ENCODE results near the gene SDF2L1.

The SDF2L1 gene

GRCh38 chr22:21602579-21602978 is 39.5 kb upstream of the SDF2L1 start (continued):
- TF ChIP-seq, protein P1, sequence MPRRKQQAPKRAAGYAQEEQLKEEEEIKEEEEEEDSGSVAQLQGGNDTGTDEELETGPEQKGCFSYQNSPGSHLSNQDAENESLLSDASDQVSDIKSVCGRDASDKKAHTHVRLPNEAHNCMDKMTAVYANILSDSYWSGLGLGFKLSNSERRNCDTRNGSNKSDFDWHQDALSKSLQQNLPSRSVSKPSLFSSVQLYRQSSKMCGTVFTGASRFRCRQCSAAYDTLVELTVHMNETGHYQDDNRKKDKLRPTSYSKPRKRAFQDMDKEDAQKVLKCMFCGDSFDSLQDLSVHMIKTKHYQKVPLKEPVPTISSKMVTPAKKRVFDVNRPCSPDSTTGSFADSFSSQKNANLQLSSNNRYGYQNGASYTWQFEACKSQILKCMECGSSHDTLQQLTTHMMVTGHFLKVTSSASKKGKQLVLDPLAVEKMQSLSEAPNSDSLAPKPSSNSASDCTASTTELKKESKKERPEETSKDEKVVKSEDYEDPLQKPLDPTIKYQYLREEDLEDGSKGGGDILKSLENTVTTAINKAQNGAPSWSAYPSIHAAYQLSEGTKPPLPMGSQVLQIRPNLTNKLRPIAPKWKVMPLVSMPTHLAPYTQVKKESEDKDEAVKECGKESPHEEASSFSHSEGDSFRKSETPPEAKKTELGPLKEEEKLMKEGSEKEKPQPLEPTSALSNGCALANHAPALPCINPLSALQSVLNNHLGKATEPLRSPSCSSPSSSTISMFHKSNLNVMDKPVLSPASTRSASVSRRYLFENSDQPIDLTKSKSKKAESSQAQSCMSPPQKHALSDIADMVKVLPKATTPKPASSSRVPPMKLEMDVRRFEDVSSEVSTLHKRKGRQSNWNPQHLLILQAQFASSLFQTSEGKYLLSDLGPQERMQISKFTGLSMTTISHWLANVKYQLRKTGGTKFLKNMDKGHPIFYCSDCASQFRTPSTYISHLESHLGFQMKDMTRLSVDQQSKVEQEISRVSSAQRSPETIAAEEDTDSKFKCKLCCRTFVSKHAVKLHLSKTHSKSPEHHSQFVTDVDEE (CRISPR knock-in tag; IDR thresholded peaks at IDR 0.05): no peak
- TF ChIP-seq ISL1 (CRISPR knock-in tag; IDR thresholded peaks at IDR 0.05) (no peak), ZFP3 (CRISPR knock-in tag; IDR thresholded peaks at IDR 0.05) (no peak), TOX (CRISPR knock-in tag; IDR thresholded peaks at IDR 0.05; ENCODE audit: borderline replicate concordance) (no peak), PPARA (CRISPR knock-in tag; IDR thresholded peaks at IDR 0.05; ENCODE audit: borderline replicate concordance) (no peak)
- TF ChIP-seq, protein P2, sequence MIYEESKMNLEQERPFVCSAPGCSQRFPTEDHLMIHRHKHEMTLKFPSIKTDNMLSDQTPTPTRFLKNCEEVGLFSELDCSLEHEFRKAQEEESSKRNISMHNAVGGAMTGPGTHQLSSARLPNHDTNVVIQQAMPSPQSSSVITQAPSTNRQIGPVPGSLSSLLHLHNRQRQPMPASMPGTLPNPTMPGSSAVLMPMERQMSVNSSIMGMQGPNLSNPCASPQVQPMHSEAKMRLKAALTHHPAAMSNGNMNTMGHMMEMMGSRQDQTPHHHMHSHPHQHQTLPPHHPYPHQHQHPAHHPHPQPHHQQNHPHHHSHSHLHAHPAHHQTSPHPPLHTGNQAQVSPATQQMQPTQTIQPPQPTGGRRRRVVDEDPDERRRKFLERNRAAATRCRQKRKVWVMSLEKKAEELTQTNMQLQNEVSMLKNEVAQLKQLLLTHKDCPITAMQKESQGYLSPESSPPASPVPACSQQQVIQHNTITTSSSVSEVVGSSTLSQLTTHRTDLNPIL (CRISPR knock-in tag; IDR thresholded peaks at IDR 0.05; ENCODE audit: low read depth): no peak

DNA sequence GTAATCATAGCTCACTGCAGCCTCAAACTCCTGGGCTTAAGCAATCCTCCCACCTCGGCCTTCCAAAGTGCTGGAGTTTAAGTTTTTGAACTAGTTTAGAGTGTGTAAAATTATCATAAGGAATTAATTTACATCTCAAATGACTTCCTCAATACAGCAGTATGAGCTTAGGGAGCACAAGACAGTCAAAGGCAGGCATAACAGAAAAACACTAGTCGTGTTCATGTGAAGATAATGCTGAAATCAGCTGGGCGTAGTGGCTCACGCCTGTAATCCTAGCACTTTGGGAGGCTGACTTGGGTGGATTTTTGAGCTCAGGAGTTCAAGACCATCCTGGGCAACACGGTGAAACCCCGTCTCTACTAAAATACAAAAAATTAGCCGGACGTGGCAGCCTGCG is 38.1 kb upstream of the SDF2L1 start:
- TF ChIP-seq CSDC2 (CRISPR knock-in tag; IDR thresholded peaks at IDR 0.05) (no peak), GLIS3 (CRISPR knock-in tag; IDR thresholded peaks at IDR 0.05) (no peak), PPARA (CRISPR knock-in tag; IDR thresholded peaks at IDR 0.05; ENCODE audit: borderline replicate concordance) (no peak), ZNF565 (CRISPR knock-in tag; conservative IDR thresholded peaks at IDR 0.05; ENCODE audit: low read depth) (no peak), ISL1 (CRISPR knock-in tag; IDR thresholded peaks at IDR 0.05) (no peak), ZNF70 (CRISPR knock-in tag; IDR thresholded peaks at IDR 0.05) (no peak), ESRRG (CRISPR knock-in tag; IDR thresholded peaks at IDR 0.05) (no peak), ZFP30 (CRISPR knock-in tag; IDR thresholded peaks at IDR 0.05) (no peak), OSR1 (CRISPR knock-in tag; IDR thresholded peaks at IDR 0.05) (no peak), BACH2 (CRISPR knock-in tag; IDR thresholded peaks at IDR 0.05; ENCODE audit: borderline replicate concordance) (no peak), ZC3H10 (CRISPR knock-in tag; IDR thresholded peaks at IDR 0.05) (no peak)
- TF ChIP-seq, protein P2 (CRISPR knock-in tag; IDR thresholded peaks at IDR 0.05; ENCODE audit: low read depth): no peak
- TF ChIP-seq, protein P1 (CRISPR knock-in tag; IDR thresholded peaks at IDR 0.05): no peak
- TF ChIP-seq, protein P3, sequence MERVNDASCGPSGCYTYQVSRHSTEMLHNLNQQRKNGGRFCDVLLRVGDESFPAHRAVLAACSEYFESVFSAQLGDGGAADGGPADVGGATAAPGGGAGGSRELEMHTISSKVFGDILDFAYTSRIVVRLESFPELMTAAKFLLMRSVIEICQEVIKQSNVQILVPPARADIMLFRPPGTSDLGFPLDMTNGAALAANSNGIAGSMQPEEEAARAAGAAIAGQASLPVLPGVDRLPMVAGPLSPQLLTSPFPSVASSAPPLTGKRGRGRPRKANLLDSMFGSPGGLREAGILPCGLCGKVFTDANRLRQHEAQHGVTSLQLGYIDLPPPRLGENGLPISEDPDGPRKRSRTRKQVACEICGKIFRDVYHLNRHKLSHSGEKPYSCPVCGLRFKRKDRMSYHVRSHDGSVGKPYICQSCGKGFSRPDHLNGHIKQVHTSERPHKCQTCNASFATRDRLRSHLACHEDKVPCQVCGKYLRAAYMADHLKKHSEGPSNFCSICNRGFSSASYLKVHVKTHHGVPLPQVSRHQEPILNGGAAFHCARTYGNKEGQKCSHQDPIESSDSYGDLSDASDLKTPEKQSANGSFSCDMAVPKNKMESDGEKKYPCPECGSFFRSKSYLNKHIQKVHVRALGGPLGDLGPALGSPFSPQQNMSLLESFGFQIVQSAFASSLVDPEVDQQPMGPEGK (CRISPR knock-in tag; IDR thresholded peaks at IDR 0.05; ENCODE audit: borderline replicate concordance): no peak
- ATAC-seq: no peak

- no peak for ATAC-seq
- TF ChIP-seq ZNF565 (CRISPR knock-in tag; conservative IDR thresholded peaks at IDR 0.05; ENCODE audit: low read depth) (no peak), ZC3H10 (CRISPR knock-in tag; IDR thresholded peaks at IDR 0.05) (no peak), ZNF8 (CRISPR knock-in tag; IDR thresholded peaks at IDR 0.05) (no peak), BACH2 (CRISPR knock-in tag; IDR thresholded peaks at IDR 0.05; ENCODE audit: borderline replicate concordance) (no peak), ZFP3 (CRISPR knock-in tag; IDR thresholded peaks at IDR 0.05) (no peak), CSDC2 (CRISPR knock-in tag; IDR thresholded peaks at IDR 0.05) (no peak), ZFP30 (CRISPR knock-in tag; IDR thresholded peaks at IDR 0.05) (no peak)
- TF ChIP-seq, protein P1 (CRISPR knock-in tag; IDR thresholded peaks at IDR 0.05): no peak
- TF ChIP-seq, protein P3 (CRISPR knock-in tag; IDR thresholded peaks at IDR 0.05; ENCODE audit: borderline replicate concordance): no peak
- TF ChIP-seq, protein P4, sequence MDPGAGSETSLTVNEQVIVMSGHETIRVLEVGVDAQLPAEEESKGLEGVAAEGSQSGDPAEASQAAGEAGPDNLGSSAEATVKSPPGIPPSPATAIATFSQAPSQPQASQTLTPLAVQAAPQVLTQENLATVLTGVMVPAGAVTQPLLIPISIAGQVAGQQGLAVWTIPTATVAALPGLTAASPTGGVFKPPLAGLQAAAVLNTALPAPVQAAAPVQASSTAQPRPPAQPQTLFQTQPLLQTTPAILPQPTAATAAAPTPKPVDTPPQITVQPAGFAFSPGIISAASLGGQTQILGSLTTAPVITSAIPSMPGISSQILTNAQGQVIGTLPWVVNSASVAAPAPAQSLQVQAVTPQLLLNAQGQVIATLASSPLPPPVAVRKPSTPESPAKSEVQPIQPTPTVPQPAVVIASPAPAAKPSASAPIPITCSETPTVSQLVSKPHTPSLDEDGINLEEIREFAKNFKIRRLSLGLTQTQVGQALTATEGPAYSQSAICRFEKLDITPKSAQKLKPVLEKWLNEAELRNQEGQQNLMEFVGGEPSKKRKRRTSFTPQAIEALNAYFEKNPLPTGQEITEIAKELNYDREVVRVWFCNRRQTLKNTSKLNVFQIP (CRISPR knock-in tag; IDR thresholded peaks at IDR 0.05; ENCODE audit: borderline replicate concordance, low read depth): no peak
Measured at GRCh38 chr22:21605887-21606564, 36.1 kb upstream of the SDF2L1 start.
